ENCODE results near the gene FILIP1. TPM values are rescaled to one million over a fixed set of nuclear protein-coding genes. Genes with fewer than 3 reads are reported as not detected.
A peak's percentile ranks its signal among the peaks of the same experiment; 100 is the strongest.

FILIP1 gene
- total and polyA plus RNA-seq, 5 donors, result 39.1 to 131 (median 118) TPM

DNA sequence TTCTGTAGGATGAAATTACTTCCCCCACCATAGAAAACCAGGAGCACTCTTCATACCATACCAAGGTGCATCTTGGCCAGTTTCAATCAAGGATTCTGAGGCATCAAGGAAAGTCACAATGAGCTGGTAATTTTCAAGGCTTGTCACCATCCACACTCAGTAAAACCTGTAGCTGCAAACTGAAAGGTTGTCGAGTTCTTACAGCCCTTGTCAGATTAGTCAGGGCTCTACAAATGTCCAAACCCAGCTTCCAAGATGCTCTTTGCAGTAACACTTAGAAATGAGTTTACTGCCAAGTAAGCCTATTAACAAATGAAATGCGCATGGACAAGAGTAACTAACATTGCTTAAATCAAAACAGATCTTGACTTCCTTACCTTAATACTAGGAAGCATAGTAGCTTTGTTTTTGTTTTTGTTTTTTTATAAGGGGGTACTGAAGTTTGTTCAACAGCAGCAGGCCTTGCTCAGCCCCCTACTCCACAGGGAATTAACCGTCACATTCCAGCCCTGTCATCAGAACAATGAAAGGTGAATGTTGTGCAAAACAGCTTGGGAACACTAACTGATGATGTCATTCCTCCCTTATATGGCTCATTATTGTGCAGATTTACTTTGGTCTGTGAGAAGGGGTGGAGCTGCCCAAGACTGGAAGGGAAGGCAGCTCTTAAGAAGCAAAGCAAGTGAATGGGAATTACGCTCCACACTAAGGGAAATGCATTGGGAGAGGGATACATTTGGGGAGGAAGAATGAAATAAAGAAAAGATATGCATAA lies 159.1 kb downstream of the FILIP1 start:
- H3K9me3 ChIP-seq (ENCODE audit: control insufficient read depth, low read length), result no peaks in the 10 kb centered on the region
- H3K4me1 ChIP-seq (ENCODE audit: control insufficient read depth, insufficient read depth, low read length), result peaks cover 5% of the 10 kb centered on the region
- intact Hi-C loops (cut with DNase I), result no loop called here
- H3K27me3 ChIP-seq (ENCODE audit: control insufficient read depth, insufficient read depth), result no peaks in the 10 kb centered on the region
- H3K27ac ChIP-seq (ENCODE audit: low read length), result peak overlapping the region; percentile 63
- WGBS, result 37% methylated on average over 4 of the region's 4 CpGs
- peak; percentile 92 to 93 for ATAC-seq
- peak in 1 of 3 donors; percentile 42 for DNase-seq
- peak overlapping the region; percentile 22 for H3K4me3 ChIP-seq (ENCODE audit: low read length)

DNA sequence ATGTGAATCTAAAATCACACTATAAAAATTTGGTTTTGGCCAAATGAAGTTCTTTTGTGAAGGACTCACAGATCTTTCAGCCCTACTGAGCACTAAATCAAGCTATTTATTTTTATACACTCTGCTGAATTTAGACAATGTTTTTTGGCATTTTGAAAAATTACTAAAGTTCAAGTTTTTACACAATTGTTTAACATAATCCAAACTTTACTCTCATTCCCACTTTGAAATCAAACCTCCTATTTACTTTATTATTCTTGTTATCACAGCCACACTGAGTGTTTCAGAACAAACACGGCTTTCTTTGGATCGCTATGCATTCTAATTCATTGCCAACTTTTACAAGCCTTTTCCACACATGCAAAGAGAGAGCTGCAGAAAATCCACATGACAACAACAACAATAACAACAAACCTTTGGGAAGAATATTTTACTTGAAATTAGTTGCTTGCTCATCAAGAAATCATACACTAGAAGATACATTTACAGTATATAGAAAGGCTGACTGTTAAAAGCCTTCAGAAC lies 159.9 kb downstream of the FILIP1 start:
- peak in 1 of 2 donors; percentile 10 for ATAC-seq
- Histone ChIP-seq H3K9me3 (ENCODE audit: control insufficient read depth, low read length) (no peaks in the 10 kb centered on the region), H3K27me3 (ENCODE audit: control insufficient read depth, insufficient read depth) (no peaks in the 10 kb centered on the region), H3K4me1 (ENCODE audit: control insufficient read depth, insufficient read depth, low read length) (peaks cover 5% of the 10 kb centered on the region), H3K27ac (ENCODE audit: low read length) (no peak overlapping the region), H3K4me3 (ENCODE audit: low read length) (no peak overlapping the region)
- intact Hi-C loops (cut with DNase I), result no loop called here
- no peak for DNase-seq
- WGBS, result 39% methylated on average over 2 of the region's 2 CpGs

GRCh38 chr6:75331151-75331550 lies 162.4 kb downstream of the FILIP1 start:
- Histone ChIP-seq H3K4me1 (ENCODE audit: control insufficient read depth, insufficient read depth, low read length) (peaks cover 5% of the 10 kb centered on the region), H3K27ac (ENCODE audit: low read length) (no peak overlapping the region), H3K9me3 (ENCODE audit: control insufficient read depth, low read length) (no peaks in the 10 kb centered on the region), H3K27me3 (ENCODE audit: control insufficient read depth, insufficient read depth) (no peaks in the 10 kb centered on the region), H3K4me3 (ENCODE audit: low read length) (no peak overlapping the region)
- DNase-seq (no peak), ATAC-seq (no peak)
- WGBS, result 95% methylated on average over 2 of the region's 2 CpGs
- intact Hi-C loops (cut with DNase I), result no loop called here

DNA sequence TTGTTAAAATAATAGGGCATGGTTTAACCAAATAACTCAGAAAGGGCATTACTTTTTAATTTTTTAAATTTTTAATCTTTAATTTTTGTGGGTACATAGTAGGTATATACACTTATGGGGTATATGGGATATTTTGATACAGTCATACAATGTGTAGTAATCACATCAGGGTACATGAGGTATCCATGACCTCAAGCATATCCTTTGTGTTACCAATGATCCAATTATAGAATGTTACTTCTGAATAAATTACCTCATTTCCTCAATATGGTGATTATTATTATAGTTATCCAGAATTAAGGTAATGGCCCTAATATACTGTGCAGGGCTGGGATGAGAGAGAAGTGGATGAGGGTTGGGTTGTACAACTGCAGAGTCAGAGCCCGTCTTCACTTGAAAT lies 163.9 kb downstream of the FILIP1 start:
- H3K27ac ChIP-seq (ENCODE audit: low read length), result no peak overlapping the region
- H3K9me3 ChIP-seq (ENCODE audit: control insufficient read depth, low read length), result no peaks in the 10 kb centered on the region
- ATAC-seq, result no peak
- WGBS, result 100% methylated on average over 1 of the region's 1 CpG
- intact Hi-C loops (cut with DNase I), result no loop called here
- H3K4me3 ChIP-seq (ENCODE audit: low read length), result no peak overlapping the region
- peaks cover 5% of the 10 kb centered on the region for H3K4me1 ChIP-seq (ENCODE audit: control insufficient read depth, insufficient read depth, low read length)
- no peak for DNase-seq
- H3K27me3 ChIP-seq (ENCODE audit: control insufficient read depth, insufficient read depth), result no peaks in the 10 kb centered on the region

DNA sequence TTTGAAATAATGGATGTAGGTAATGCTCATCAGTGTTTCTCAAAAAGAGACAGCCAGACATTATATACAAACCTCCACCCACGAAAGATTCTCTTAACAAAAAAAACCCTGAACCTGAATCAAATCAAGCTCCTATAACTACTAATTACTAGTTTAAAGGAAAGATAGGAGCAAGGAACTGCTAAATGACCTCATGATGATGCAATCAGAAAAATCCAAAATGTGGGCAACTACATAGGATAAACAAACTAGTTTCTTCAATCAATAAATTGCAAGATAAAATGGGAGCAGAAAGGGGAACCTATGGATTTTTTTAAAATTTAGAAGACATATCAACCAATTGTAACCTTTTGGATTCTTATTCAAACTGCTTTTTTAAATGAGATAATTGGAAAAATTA lies 165.8 kb downstream of the FILIP1 start:
- 93% methylated on average over 1 of the region's 1 CpG for WGBS
- no peak for ATAC-seq
- no peaks in the 10 kb centered on the region for H3K9me3 ChIP-seq (ENCODE audit: control insufficient read depth, low read length)

GRCh38 chr6:75326557-75327258 lies 166.9 kb downstream of the FILIP1 start:
- DNase-seq (no peak), ATAC-seq (no peak)
- H3K9me3 ChIP-seq (ENCODE audit: control insufficient read depth, low read length), result no peaks in the 10 kb centered on the region
- H3K4me3 ChIP-seq (ENCODE audit: low read length), result no peak overlapping the region
- H3K27ac ChIP-seq (ENCODE audit: low read length), result no peak overlapping the region
- WGBS, result 84% methylated on average over 2 of the region's 2 CpGs
- H3K4me1 ChIP-seq (ENCODE audit: control insufficient read depth, insufficient read depth, low read length), result no peaks in the 10 kb centered on the region
- H3K27me3 ChIP-seq (ENCODE audit: control insufficient read depth, insufficient read depth), result no peaks in the 10 kb centered on the region
- intact Hi-C loops (cut with DNase I), result no loop called here

More for the DNA sequence above, 165.8 kb downstream of the FILIP1 start:
- DNase-seq, result no peak
- no peaks in the 10 kb centered on the region for H3K27me3 ChIP-seq (ENCODE audit: control insufficient read depth, insufficient read depth)
- H3K4me3 ChIP-seq (ENCODE audit: low read length), result no peak overlapping the region
- no peak overlapping the region for H3K27ac ChIP-seq (ENCODE audit: low read length)
- no peaks in the 10 kb centered on the region for H3K4me1 ChIP-seq (ENCODE audit: control insufficient read depth, insufficient read depth, low read length)
- intact Hi-C loops (cut with DNase I), result no loop called here

DNA sequence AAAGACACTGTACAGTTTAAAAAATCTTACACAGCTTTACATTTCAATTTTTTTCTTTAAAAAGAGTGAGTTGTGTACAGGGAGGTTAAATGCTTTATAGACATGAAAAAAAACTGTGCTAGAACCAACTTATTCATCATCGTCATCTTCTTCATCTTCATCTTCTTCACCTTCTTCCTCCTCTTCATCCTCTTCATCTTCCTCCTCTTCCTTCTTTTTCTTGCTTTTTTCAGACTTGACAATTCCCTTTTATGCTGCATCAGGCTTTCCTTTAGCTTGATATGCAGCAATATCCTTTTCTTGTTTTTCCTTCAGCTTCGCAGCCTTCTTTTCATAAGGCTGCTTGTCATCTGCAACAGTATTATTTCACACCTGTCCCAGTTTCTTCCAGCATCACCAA lies 174.7 kb downstream of the FILIP1 start:
- peaks cover 5% of the 10 kb centered on the region for H3K4me1 ChIP-seq (ENCODE audit: control insufficient read depth, insufficient read depth, low read length)
- ATAC-seq (no peak), DNase-seq (no peak)
- H3K27me3 ChIP-seq (ENCODE audit: control insufficient read depth, insufficient read depth), result no peaks in the 10 kb centered on the region
- no peaks in the 10 kb centered on the region for H3K9me3 ChIP-seq (ENCODE audit: control insufficient read depth, low read length)
- WGBS, result 69% methylated on average over 2 of the region's 2 CpGs
- no peak overlapping the region for H3K27ac ChIP-seq (ENCODE audit: low read length)
- intact Hi-C loops (cut with DNase I), result no loop called here
- H3K4me3 ChIP-seq (ENCODE audit: low read length), result no peak overlapping the region

GRCh38 chr6:75317503-75318206 lies 175.9 kb downstream of the FILIP1 start:
- H3K4me3 ChIP-seq (ENCODE audit: low read length), result no peak overlapping the region
- DNase-seq (no peak), ATAC-seq (peak; percentile 73 to 75)
- H3K4me1 ChIP-seq (ENCODE audit: control insufficient read depth, insufficient read depth, low read length), result peaks cover 5% of the 10 kb centered on the region
- no peaks in the 10 kb centered on the region for H3K27me3 ChIP-seq (ENCODE audit: control insufficient read depth, insufficient read depth)
- 20% methylated on average over 4 of the region's 4 CpGs for WGBS
- H3K27ac ChIP-seq (ENCODE audit: low read length), result peak overlapping the region; percentile 61
- intact Hi-C loops (cut with DNase I), result no loop called here
- no peaks in the 10 kb centered on the region for H3K9me3 ChIP-seq (ENCODE audit: control insufficient read depth, low read length)

DNA sequence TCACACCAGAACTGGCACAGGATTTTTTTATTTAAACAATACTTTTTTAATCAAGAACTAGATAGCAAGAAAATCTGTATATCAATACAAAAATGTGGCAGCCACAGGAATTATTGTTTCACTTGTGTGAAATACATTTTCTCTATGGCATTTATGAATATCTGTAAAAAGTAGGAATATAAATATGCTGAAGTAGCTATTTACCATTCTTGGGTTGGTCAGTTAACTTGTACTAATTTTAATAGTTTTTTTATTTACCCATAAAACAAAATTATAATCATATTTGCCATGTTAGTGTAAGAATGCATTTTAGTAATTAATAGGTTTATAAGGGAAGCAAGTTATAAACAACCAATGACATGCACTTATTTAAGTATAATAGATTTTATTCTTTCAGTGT lies 177.6 kb downstream of the FILIP1 start:
- DNase-seq, result no peak
- no peaks in the 10 kb centered on the region for H3K27me3 ChIP-seq (ENCODE audit: control insufficient read depth, insufficient read depth)
- intact Hi-C loops (cut with DNase I), result no loop called here
- peaks cover 5% of the 10 kb centered on the region for H3K4me1 ChIP-seq (ENCODE audit: control insufficient read depth, insufficient read depth, low read length)
- no peak for ATAC-seq
- H3K27ac ChIP-seq (ENCODE audit: low read length), result no peak overlapping the region
- H3K4me3 ChIP-seq (ENCODE audit: low read length), result no peak overlapping the region
- H3K9me3 ChIP-seq (ENCODE audit: control insufficient read depth, low read length), result no peaks in the 10 kb centered on the region

GRCh38 chr6:75308250-75308988 lies 185.2 kb downstream of the FILIP1 start:
- Histone ChIP-seq H3K9me3 (ENCODE audit: control insufficient read depth, low read length) (no peaks in the 10 kb centered on the region), H3K4me1 (ENCODE audit: control insufficient read depth, insufficient read depth, low read length) (no peaks in the 10 kb centered on the region), H3K27me3 (ENCODE audit: control insufficient read depth, insufficient read depth) (no peaks in the 10 kb centered on the region), H3K4me3 (ENCODE audit: low read length) (no peak overlapping the region), H3K27ac (ENCODE audit: low read length) (no peak overlapping the region)
- 74% methylated on average over 11 of the region's 11 CpGs for WGBS
- ATAC-seq (no peak), DNase-seq (no peak)
- intact Hi-C loops (cut with DNase I), result loop anchor here in 2 of 4 donors (10.0 kb wide), 2 partner anchors 196 to 206 kb away; no protein-coding TSS in a partner anchor
